Nephron (organoid): ENCODE measurements around the gene EXOSC7.
A peak's percentile ranks its signal among the peaks of the same experiment; 100 is the strongest.
"Not testable (repeated sequence)": the region's sequence is repeated elsewhere in the genome, so short reads cannot be mapped to it uniquely, and the experiment has no call there.

Experiments used
- H3K27ac Mint-ChIP-seq, 3 experiments: 2 replicates each; pipeline ENCODE4 v1.8.0; 2020; ENCODE audit warnings: mixed read lengths in 3 of 3, mild to moderate bottlenecking in 2 of 3, moderate library complexity in 1 of 3
- H3K27me3 Mint-ChIP-seq: 2 replicates; pipeline ENCODE4 v1.8.0; 2021; ENCODE audit warnings: low read depth, mild to moderate bottlenecking, moderate library complexity, mixed read lengths
- H3K36me3 Mint-ChIP-seq: 2 replicates; pipeline ENCODE4 v1.8.0; 2020; ENCODE audit warnings: low read depth, mixed read lengths
- H3K4me1 Mint-ChIP-seq: 2 replicates; pipeline ENCODE4 v1.8.0; 2020; ENCODE audit warnings: mixed read lengths
- H3K4me3 Mint-ChIP-seq, 3 experiments: 2 replicates each; pipeline ENCODE4 v1.8.0; 2020; ENCODE audit warnings: mild to moderate bottlenecking in 3 of 3, mixed read lengths in 3 of 3, moderate library complexity in 2 of 3
- H3K9me3 Mint-ChIP-seq: 2 replicates; pipeline ENCODE4 v1.8.0; 2020; ENCODE audit warnings: mixed read lengths
- TF ChIP-seq, protein P1 (sequence below), 3 experiments: fragments of 200-600 bp; sonication (generic); IDR thresholded peaks; one replicate each; pipeline ENCODE4 v1.5.0; 2021; ENCODE audit warnings: antibody characterized with exemption in 3 of 3; ENCODE audit not compliant: unreplicated experiment in 3 of 3

The EXOSC7 gene

DNA sequence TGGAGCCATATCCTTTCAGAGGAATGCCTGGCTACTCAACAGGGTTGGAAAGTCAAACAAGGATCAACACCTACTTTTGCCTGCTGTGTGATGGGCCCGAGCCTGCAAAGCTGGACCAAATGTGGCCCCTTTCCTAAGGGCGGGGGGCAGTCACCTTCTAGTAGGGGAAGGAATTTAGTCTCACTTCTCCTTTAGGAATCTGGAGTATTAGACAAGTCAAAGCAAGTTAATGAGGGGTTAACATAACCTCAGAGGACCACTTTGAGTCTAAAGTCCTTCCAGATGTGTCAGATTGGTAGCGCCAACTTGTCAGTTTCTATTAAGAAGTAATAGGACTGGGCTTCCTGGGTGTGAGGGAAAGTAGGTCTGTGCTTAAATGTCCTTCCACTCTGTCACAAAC is 6.8 kb downstream of the EXOSC7 start:
- TF ChIP-seq, protein P1, sequence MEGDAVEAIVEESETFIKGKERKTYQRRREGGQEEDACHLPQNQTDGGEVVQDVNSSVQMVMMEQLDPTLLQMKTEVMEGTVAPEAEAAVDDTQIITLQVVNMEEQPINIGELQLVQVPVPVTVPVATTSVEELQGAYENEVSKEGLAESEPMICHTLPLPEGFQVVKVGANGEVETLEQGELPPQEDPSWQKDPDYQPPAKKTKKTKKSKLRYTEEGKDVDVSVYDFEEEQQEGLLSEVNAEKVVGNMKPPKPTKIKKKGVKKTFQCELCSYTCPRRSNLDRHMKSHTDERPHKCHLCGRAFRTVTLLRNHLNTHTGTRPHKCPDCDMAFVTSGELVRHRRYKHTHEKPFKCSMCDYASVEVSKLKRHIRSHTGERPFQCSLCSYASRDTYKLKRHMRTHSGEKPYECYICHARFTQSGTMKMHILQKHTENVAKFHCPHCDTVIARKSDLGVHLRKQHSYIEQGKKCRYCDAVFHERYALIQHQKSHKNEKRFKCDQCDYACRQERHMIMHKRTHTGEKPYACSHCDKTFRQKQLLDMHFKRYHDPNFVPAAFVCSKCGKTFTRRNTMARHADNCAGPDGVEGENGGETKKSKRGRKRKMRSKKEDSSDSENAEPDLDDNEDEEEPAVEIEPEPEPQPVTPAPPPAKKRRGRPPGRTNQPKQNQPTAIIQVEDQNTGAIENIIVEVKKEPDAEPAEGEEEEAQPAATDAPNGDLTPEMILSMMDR (IDR thresholded peaks at IDR 0.05; ENCODE audit: unreplicated experiment in 3 of 3), result no peak
- Mint-ChIP-seq H3K4me3 (no peak overlapping the region), H3K9me3 (no peaks in the 10 kb centered on the region), H3K4me1 (peaks cover 16% of the 10 kb centered on the region), H3K36me3 (peaks cover 9% of the 10 kb centered on the region), H3K27ac (no peak overlapping the region), H3K27me3 (no peaks in the 10 kb centered on the region)

DNA sequence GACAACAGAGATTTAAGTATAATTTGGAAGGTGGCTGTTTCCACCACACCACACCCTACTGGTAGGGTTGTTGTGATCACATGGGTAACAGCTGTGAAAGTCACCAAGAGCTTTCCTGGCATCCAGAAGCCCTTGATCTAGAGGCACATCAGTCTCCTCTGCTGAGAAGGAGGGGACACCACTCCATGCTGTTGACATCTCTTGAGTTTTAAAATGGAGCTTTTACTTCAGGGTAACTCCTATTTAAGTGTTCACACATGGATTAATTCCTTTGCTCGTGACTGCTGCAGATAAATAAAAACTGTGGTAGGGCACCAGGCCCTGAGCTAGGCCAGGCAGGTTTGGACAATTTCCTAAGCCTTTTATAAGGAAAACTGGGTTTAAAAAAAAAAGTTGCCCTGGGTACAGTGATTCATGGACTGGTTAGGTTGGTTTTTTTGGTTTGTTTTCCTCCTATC is 7.5 kb downstream of the EXOSC7 start:
- Mint-ChIP-seq H3K4me3 (no peak overlapping the region), H3K36me3 (peaks cover 9% of the 10 kb centered on the region), H3K4me1 (peaks cover 16% of the 10 kb centered on the region), H3K27me3 (no peaks in the 10 kb centered on the region), H3K9me3 (no peaks in the 10 kb centered on the region), H3K27ac (no peak overlapping the region)
- TF ChIP-seq, protein P1 (IDR thresholded peaks at IDR 0.05; ENCODE audit: unreplicated experiment in 3 of 3), result no peak

DNA sequence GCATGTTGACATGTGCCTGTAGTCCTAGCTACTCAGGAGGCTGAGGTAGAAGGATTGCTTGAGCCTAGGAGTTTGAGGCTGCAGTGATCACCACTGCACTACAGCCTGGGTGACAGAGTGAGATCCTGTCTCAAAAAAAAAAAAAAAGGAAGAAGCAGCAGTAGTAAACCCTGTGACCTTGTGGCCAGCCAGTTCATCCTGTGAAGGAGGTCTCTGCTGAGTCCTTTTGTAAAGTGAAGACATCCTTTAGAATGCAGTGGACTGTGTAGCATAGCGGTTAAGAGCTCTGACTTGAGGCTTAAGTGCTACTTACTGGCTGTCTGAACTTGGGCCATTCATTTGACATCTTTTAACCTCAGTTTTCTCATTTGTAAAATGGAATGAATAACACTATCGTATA is 8.3 kb downstream of the EXOSC7 start:
- Mint-ChIP-seq H3K27ac (no peak overlapping the region), H3K9me3 (no peaks in the 10 kb centered on the region), H3K4me3 (no peak overlapping the region), H3K36me3 (peaks cover 14% of the 10 kb centered on the region), H3K27me3 (no peaks in the 10 kb centered on the region), H3K4me1 (peaks cover 16% of the 10 kb centered on the region)
- TF ChIP-seq, protein P1 (IDR thresholded peaks at IDR 0.05; ENCODE audit: unreplicated experiment in 3 of 3), result no peak

DNA sequence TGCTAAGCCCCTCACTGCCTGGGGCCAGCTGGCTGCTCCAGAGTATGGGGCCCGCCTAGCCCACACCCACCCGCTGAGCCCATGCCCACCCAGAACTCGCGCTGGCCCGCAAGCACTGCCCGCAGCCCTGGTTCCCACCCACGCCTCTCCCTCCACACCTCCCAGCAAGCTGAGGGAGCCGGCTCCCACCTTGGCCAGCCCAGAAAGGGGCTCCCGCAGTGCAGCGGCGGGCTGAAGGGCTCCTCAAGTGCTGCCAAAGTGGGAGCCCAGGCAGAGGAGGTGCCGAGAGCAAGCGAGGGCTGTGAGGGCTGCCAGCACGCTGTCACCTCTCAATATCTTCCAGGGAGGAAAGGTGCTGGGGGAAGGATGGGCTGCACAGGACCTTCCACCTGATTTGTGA is 10.3 kb downstream of the EXOSC7 start:
- H3K27me3 Mint-ChIP-seq, H3K27ac Mint-ChIP-seq, H3K9me3 Mint-ChIP-seq, H3K4me3 Mint-ChIP-seq: not testable (repeated sequence)
- Mint-ChIP-seq H3K36me3 (peaks cover 18% of the 10 kb centered on the region), H3K4me1 (peaks cover 16% of the 10 kb centered on the region)

DNA sequence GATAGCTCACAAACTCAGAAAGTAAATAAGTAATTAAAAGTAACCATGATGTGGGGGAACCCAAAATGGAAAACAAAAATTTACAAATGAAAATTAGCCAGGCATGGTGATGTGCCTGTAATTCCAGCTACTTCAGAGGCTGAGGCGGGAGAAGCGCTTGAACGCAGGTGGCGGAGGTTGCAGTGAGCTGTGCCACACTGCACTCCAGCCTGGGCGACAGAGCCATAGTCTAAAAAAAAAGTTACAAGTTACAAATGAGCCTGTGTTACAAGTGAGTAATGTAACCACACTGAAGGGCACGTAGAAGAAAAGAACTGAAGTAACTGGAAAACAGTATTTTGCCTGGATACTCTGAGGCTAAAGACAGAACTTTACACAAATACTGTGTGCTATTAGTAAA is 11.3 kb downstream of the EXOSC7 start:
- Mint-ChIP-seq H3K27ac (no peak overlapping the region), H3K4me3 (no peak overlapping the region), H3K27me3 (no peaks in the 10 kb centered on the region), H3K9me3 (no peaks in the 10 kb centered on the region), H3K4me1 (peaks cover 11% of the 10 kb centered on the region), H3K36me3 (peaks cover 25% of the 10 kb centered on the region)
- TF ChIP-seq, protein P1 (IDR thresholded peaks at IDR 0.05; ENCODE audit: unreplicated experiment in 3 of 3), result no peak

DNA sequence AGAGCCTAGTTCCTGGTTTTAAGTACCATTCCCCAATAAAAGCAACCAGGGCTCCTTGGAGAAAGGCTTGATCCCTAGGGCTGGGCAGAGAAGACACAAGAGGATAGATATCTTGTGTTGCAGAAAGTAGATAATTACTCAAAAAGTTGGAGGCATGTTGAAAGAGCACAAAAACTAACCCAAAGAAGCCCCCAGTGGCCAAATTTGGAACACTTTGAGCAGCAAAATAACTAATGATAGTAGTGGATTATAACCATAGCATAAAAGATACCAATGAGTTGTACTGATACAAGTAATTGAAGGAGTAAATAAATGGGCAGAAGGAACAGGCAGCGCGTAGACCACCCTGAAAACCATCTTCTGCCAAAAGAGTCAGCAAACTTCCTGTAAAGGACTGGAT is 12.0 kb downstream of the EXOSC7 start:
- no peaks in the 10 kb centered on the region for H3K9me3 Mint-ChIP-seq
- peaks cover 32% of the 10 kb centered on the region for H3K36me3 Mint-ChIP-seq
- H3K27me3 Mint-ChIP-seq, result no peaks in the 10 kb centered on the region
- peaks cover 10% of the 10 kb centered on the region for H3K4me1 Mint-ChIP-seq
- H3K4me3 Mint-ChIP-seq, result no peak overlapping the region
- TF ChIP-seq, protein P1 (IDR thresholded peaks at IDR 0.05; ENCODE audit: unreplicated experiment in 3 of 3), result peak; percentile 34 to 44 (median 42)
- H3K27ac Mint-ChIP-seq, result peak overlapping the region in 2 of 3 experiments; percentile 6 to 15
